ENCODE results near the gene PFKL.

The PFKL gene

DNA sequence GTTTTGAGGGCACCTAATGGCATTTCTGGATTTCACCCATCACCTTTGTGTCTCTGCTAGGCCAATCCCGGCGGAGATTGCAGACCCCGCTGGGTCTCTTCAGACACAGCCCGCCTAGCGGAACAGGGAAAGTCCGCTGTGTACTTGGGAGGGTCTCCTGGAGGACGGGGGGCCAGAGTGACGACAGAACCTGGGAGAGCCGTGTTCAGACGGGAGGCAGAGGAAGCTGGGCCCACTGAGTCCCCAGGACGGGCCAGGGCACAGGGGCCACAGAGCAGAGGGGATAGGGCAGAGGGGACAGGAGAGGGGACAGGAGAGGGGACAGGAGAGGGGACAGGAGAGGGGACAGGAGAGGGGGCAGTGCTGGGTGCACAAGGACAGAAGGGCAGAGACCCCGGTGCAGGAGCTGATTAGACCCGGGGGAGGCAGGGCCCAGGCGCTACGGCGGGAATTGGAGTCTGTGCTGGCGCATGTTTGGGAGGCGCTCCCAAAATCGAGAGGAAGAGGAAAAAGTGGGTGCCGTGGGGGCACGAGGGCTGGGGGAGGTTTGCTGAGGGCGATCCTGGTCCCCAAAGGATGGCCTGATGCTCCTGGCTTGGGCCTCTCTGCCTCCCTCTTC, 66.2 kb downstream of the PFKL start:
- Histone ChIP-seq H3K27me3 (ENCODE audit: control insufficient read depth in 1 of 2, insufficient read depth in 2 of 2, low read length in 2 of 2) (peaks cover 6 to 19% of the 10 kb centered on the region in 2 donors), H3K4me3 (ENCODE audit: low read depth in 1 of 2, low read length in 2 of 2) (no peak overlapping the region), H3K27ac (ENCODE audit: low read depth, low read length) (no peak overlapping the region), H3K9ac (ENCODE audit: low read length) (no peak overlapping the region), H3K4me1 (ENCODE audit: insufficient read depth, low read length) (no peaks in the 10 kb centered on the region), H3K36me3 (ENCODE audit: insufficient read depth, low read length) (no peaks in the 10 kb centered on the region), H3K9me3 (ENCODE audit: low read length) (no peaks in the 10 kb centered on the region)

DNA sequence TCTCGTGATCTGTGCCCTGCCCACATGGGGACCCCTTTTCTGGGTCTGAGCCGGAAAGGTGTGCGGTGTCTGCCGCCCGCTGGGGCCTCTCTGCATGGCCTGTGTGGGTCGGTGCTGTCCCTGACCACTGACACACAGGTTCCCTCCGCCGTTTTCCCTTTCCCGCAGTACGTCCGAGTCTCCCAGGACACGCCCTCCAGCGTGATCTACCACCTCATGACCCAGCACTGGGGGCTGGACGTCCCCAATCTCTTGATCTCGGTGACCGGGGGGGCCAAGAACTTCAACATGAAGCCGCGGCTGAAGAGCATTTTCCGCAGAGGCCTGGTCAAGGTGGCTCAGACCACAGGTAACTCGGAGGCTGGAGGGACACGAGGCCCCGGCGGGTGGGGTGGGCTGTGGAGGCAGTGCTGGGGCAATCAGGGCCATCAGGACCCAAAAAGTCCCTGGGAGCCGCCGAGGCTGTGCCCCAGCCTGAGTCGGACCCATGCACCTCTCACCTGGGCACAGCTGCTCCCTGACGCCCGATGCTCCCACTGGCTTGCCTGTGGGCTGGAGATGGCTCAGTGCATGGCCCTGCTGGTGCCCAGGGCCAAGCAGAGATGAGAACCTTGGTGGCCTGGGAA, 66.8 kb downstream of the PFKL start:
- H3K27me3 ChIP-seq (ENCODE audit: control insufficient read depth in 1 of 2, insufficient read depth in 2 of 2, low read length in 2 of 2): peaks cover 6 to 19% of the 10 kb centered on the region in 2 donors
- H3K4me1 ChIP-seq (ENCODE audit: insufficient read depth, low read length): no peaks in the 10 kb centered on the region
- H3K36me3 ChIP-seq (ENCODE audit: insufficient read depth, low read length): no peaks in the 10 kb centered on the region
- H3K27ac ChIP-seq (ENCODE audit: low read depth, low read length): no peak overlapping the region
- H3K9ac ChIP-seq (ENCODE audit: low read length): no peak overlapping the region
- no peak overlapping the region for H3K4me3 ChIP-seq (ENCODE audit: low read depth in 1 of 2, low read length in 2 of 2)
- no peaks in the 10 kb centered on the region for H3K9me3 ChIP-seq (ENCODE audit: low read length)

GRCh38 chr21:44368711-44369446, 69.0 kb downstream of the PFKL start:
- no peak overlapping the region for H3K9ac ChIP-seq (ENCODE audit: low read length)
- no peak overlapping the region for H3K4me3 ChIP-seq (ENCODE audit: low read depth in 1 of 2, low read length in 2 of 2)
- no peak overlapping the region for H3K27ac ChIP-seq (ENCODE audit: low read depth, low read length)
- no peaks in the 10 kb centered on the region for H3K9me3 ChIP-seq (ENCODE audit: low read length)
- H3K4me1 ChIP-seq (ENCODE audit: insufficient read depth, low read length): no peaks in the 10 kb centered on the region
- H3K36me3 ChIP-seq (ENCODE audit: insufficient read depth, low read length): no peaks in the 10 kb centered on the region
- H3K27me3 ChIP-seq (ENCODE audit: control insufficient read depth in 1 of 2, insufficient read depth in 2 of 2, low read length in 2 of 2): peaks cover 6 to 19% of the 10 kb centered on the region in 2 donors

DNA sequence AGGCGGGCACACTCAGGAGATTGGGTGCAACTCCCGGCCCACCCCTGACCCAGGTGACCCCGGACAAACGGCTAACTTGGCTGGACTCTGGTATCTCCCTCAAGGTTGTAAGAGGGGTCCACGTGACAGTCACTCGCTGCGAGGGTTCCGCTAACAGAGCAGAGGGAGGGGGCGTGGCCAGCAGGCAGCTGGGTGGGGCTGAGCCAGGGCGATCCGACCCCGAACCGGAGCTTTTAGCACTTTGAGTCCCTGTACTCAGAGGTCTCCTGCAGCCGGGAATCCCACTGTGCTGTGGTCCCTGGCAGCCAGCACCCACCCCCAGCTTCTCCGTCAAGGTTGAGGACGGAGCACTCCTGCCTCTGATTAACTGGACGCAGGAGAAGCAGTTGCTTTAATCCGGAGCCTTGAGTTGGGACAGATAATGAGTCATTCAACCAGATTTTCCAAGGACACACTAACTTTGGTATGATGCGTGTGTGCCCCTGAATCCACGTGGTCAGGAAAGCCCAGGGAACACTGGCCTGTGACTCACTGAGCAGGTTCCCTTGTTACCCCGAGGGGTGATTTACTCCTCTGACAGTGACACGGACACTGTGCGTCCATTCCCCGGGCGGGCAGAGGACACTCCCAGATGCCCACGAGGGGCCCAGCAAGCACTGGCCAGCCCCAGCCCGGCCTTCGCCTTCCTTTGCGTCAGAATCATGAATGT, 70.3 kb downstream of the PFKL start:
- Histone ChIP-seq H3K27me3 (ENCODE audit: control insufficient read depth in 1 of 2, insufficient read depth in 2 of 2, low read length in 2 of 2) (peaks cover 6 to 19% of the 10 kb centered on the region in 2 donors), H3K4me3 (ENCODE audit: low read depth in 1 of 2, low read length in 2 of 2) (no peak overlapping the region), H3K4me1 (ENCODE audit: insufficient read depth, low read length) (no peaks in the 10 kb centered on the region), H3K36me3 (ENCODE audit: insufficient read depth, low read length) (no peaks in the 10 kb centered on the region), H3K9me3 (ENCODE audit: low read length) (no peaks in the 10 kb centered on the region), H3K9ac (ENCODE audit: low read length) (no peak overlapping the region), H3K27ac (ENCODE audit: low read depth, low read length) (no peak overlapping the region)

- H3K27ac ChIP-seq (ENCODE audit: low read depth, low read length): no peak overlapping the region
- H3K4me1 ChIP-seq (ENCODE audit: insufficient read depth, low read length): no peaks in the 10 kb centered on the region
- peaks cover 6 to 23% of the 10 kb centered on the region in 2 donors for H3K27me3 ChIP-seq (ENCODE audit: control insufficient read depth in 1 of 2, insufficient read depth in 2 of 2, low read length in 2 of 2)
- H3K36me3 ChIP-seq (ENCODE audit: insufficient read depth, low read length): no peaks in the 10 kb centered on the region
- no peak overlapping the region for H3K9ac ChIP-seq (ENCODE audit: low read length)
- no peaks in the 10 kb centered on the region for H3K9me3 ChIP-seq (ENCODE audit: low read length)
- no peak overlapping the region for H3K4me3 ChIP-seq (ENCODE audit: low read depth in 1 of 2, low read length in 2 of 2)
These were observed 71.0 kb downstream of the PFKL start for GRCh38 chr21:44370786-44371410.

DNA sequence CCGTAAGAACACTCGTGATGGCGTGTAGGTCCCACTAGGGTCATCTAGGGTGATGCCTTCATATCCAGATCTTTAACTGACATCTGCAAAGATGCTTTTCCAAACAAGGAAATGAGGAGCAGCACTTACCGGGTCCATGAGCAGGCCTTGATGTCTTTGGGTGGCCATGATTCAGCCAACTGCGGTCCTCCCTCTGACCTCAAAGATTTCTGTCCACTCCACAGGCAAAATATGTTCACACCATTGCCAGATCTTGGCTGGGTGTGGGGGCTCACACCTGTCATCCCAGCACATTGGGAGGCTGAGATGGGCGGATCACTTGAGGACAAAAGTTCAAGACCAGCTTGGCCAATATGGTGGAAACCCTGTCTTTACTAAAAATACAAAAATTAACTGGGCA, 71.7 kb downstream of the PFKL start:
- Histone ChIP-seq H3K9ac (ENCODE audit: low read length) (no peak overlapping the region), H3K4me3 (ENCODE audit: low read depth in 1 of 2, low read length in 2 of 2) (no peak overlapping the region), H3K9me3 (ENCODE audit: low read length) (no peaks in the 10 kb centered on the region), H3K36me3 (ENCODE audit: insufficient read depth, low read length) (no peaks in the 10 kb centered on the region), H3K27ac (ENCODE audit: low read depth, low read length) (no peak overlapping the region), H3K27me3 (ENCODE audit: control insufficient read depth in 1 of 2, insufficient read depth in 2 of 2, low read length in 2 of 2) (peaks cover 6 to 30% of the 10 kb centered on the region in 2 donors), H3K4me1 (ENCODE audit: insufficient read depth, low read length) (no peaks in the 10 kb centered on the region)

DNA sequence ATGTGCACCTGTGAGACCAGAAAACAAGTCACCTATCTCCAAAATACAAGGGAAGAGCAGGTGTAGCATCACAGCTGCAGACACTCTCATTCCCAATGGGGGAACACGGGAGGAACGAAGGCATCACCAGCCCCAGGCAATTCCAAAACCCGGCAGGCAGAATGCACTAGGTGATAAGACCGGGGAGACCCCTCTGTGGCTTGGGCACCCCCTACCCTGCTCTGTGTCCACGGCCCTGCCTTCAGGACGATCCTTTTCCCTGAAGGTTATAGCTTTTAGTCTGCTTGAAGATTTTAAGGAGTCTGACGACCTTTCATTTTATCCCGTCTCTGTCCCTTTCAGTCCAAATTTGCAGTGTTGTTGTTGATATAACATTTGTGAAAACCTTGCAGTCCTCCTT, 72.8 kb downstream of the PFKL start:
- Histone ChIP-seq H3K36me3 (ENCODE audit: insufficient read depth, low read length) (no peaks in the 10 kb centered on the region), H3K27ac (ENCODE audit: low read depth, low read length) (no peak overlapping the region), H3K27me3 (ENCODE audit: control insufficient read depth in 1 of 2, insufficient read depth in 2 of 2, low read length in 2 of 2) (peaks cover 6 to 36% of the 10 kb centered on the region in 2 donors), H3K9ac (ENCODE audit: low read length) (no peak overlapping the region), H3K4me1 (ENCODE audit: insufficient read depth, low read length) (no peaks in the 10 kb centered on the region), H3K9me3 (ENCODE audit: low read length) (no peaks in the 10 kb centered on the region), H3K4me3 (ENCODE audit: low read depth in 1 of 2, low read length in 2 of 2) (no peak overlapping the region)

GRCh38 chr21:44374601-44375280, 74.9 kb downstream of the PFKL start:
- Histone ChIP-seq H3K36me3 (ENCODE audit: insufficient read depth, low read length) (no peaks in the 10 kb centered on the region), H3K27ac (ENCODE audit: low read depth, low read length) (no peak overlapping the region), H3K4me1 (ENCODE audit: insufficient read depth, low read length) (no peaks in the 10 kb centered on the region), H3K4me3 (ENCODE audit: low read depth in 1 of 2, low read length in 2 of 2) (no peak overlapping the region), H3K9me3 (ENCODE audit: low read length) (no peaks in the 10 kb centered on the region), H3K9ac (ENCODE audit: low read length) (no peak overlapping the region), H3K27me3 (ENCODE audit: control insufficient read depth in 1 of 2, insufficient read depth in 2 of 2, low read length in 2 of 2) (peaks cover 6 to 34% of the 10 kb centered on the region in 2 donors)

- H3K9me3 ChIP-seq (ENCODE audit: low read length): no peaks in the 10 kb centered on the region
- H3K36me3 ChIP-seq (ENCODE audit: insufficient read depth, low read length): no peaks in the 10 kb centered on the region
- no peak overlapping the region for H3K4me3 ChIP-seq (ENCODE audit: low read depth in 1 of 2, low read length in 2 of 2)
- no peaks in the 10 kb centered on the region for H3K4me1 ChIP-seq (ENCODE audit: insufficient read depth, low read length)
- H3K27me3 ChIP-seq (ENCODE audit: control insufficient read depth in 1 of 2, insufficient read depth in 2 of 2, low read length in 2 of 2): peaks cover 3 to 29% of the 10 kb centered on the region in 2 donors
- H3K9ac ChIP-seq (ENCODE audit: low read length): no peak overlapping the region
- no peak overlapping the region for H3K27ac ChIP-seq (ENCODE audit: low read depth, low read length)
These were observed 75.4 kb downstream of the PFKL start for GRCh38 chr21:44375281-44375651.

GRCh38 chr21:44375761-44376241, 75.9 kb downstream of the PFKL start:
- H3K27ac ChIP-seq (ENCODE audit: low read depth, low read length): no peak overlapping the region
- no peak overlapping the region for H3K9ac ChIP-seq (ENCODE audit: low read length)
- H3K9me3 ChIP-seq (ENCODE audit: low read length): no peaks in the 10 kb centered on the region
- peaks cover 0 to 25% of the 10 kb centered on the region in 2 donors for H3K27me3 ChIP-seq (ENCODE audit: control insufficient read depth in 1 of 2, insufficient read depth in 2 of 2, low read length in 2 of 2)
- H3K36me3 ChIP-seq (ENCODE audit: insufficient read depth, low read length): no peaks in the 10 kb centered on the region
- H3K4me1 ChIP-seq (ENCODE audit: insufficient read depth, low read length): no peaks in the 10 kb centered on the region
- H3K4me3 ChIP-seq (ENCODE audit: low read depth in 1 of 2, low read length in 2 of 2): no peak overlapping the region

Measured in muscle layer of colon (tissue), 2 donors.